HG03575 (cell line): Measurements from ENCODE around the gene LIMCH1.

ENCODE experiments used
- ATAC-seq: cut with Tn5 transposase; IDR thresholded peaks from one replicate; pipeline ENCODE4 v1.9.1; 2021; ENCODE audit not compliant: unreplicated experiment, insufficient number of reproducible peaks, low FRiP score; ENCODE audit errors: extremely low read depth

LIMCH1 gene

GRCh38 chr4:41550308-41550707 lies 12.4 kb downstream of the LIMCH1 start:
- no peak for ATAC-seq

- ATAC-seq: no peak
These were observed 13.6 kb downstream of the LIMCH1 start for GRCh38 chr4:41551536-41551935.

DNA sequence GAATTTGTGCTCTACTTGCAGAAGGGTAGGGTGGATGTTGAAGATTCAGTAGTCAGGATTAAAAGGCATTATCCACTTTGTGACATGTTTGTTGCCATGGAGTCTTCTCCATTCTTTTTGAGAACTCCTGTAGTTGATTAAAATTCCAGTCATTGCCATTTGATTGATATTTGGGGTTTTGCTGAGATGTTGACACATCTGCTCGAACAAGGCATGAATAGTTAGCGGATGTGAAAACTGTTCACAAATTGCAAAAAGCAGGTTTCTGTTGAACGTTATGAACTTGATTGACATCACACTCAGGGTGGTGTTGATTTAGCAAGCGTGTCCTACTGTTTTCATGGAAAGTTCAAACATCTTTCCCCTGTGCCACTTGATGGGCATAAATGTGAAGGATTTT lies 16.9 kb downstream of the LIMCH1 start:
- ATAC-seq: no peak

- no peak for ATAC-seq
These were observed 18.6 kb downstream of the LIMCH1 start for GRCh38 chr4:41556526-41556925.

- ATAC-seq: no peak
These were observed 22.1 kb downstream of the LIMCH1 start for GRCh38 chr4:41559940-41560516.

- no peak for ATAC-seq
These were observed 23.3 kb downstream of the LIMCH1 start for GRCh38 chr4:41561244-41561643.

GRCh38 chr4:41567186-41567585 lies 29.2 kb downstream of the LIMCH1 start:
- ATAC-seq: no peak

GRCh38 chr4:41568363-41568762 lies 30.4 kb downstream of the LIMCH1 start:
- ATAC-seq: no peak

DNA sequence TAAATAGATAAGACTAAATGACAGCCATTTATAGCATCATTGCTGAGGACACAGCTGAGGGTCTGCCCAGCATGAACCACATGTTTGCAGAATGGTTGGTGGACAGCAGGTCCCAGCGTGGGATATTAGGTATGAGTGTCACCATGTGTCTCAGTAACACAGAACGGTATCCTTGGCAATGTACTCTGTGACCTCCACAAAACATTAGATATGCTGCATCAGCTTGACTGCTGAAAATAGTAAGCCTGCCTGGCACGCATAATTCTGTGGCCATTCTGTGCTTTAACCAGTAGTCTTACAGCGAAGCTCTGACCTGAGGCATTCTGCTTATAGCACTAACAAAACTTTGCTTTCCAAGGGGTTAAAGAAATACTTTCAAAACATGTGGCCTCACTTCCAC lies 32.0 kb downstream of the LIMCH1 start:
- ATAC-seq: no peak

DNA sequence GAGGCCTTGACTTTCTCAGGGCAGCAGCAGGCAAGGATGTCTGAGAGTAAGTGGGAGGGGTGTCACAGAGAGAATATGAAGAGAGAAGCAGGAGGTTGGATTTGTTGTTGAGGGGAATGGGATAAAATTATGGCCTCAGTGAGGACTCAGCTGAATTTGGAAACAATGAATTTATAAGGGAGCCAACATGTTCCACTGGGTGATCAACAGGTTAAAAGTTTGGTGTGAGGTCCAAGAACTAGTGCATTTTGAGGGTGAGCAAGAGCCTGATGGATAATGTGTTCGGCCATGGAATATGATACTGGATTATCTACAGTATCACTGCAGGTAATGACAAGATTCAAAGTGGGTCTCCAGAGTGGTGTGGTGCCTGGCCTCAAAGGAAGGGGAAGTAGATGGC lies 33.5 kb downstream of the LIMCH1 start:
- no peak for ATAC-seq

GRCh38 chr4:41572516-41572915 lies 34.6 kb downstream of the LIMCH1 start:
- ATAC-seq: no peak

GRCh38 chr4:41572956-41573355 lies 35.0 kb downstream of the LIMCH1 start:
- no peak for ATAC-seq

- no peak for ATAC-seq
These were observed 35.6 kb downstream of the LIMCH1 start for GRCh38 chr4:41573502-41574001.

- no peak for ATAC-seq
These were observed 37.2 kb downstream of the LIMCH1 start for GRCh38 chr4:41575207-41575606.

GRCh38 chr4:41575665-41576064 lies 37.7 kb downstream of the LIMCH1 start:
- no peak for ATAC-seq

GRCh38 chr4:41579043-41579442 lies 41.1 kb downstream of the LIMCH1 start:
- no peak for ATAC-seq

DNA sequence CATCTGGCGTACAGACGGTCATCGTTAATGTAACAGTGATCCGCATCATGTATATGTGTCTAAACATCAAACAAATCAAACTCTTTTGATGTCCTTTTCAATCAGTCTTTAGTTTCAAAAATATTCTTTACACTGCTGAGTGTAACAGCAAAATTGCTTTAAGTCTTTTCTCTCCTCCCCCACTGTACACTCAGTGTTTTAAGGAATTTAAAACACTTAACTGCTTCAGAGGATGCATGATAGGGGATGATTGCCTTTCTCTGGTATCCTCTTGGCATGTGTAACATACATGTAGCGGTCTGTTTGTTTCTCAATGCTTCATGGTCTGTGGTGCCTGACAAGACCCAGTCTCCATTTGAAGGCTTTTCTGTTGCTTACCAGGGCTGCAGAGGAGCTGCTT lies 41.6 kb downstream of the LIMCH1 start:
- no peak for ATAC-seq

DNA sequence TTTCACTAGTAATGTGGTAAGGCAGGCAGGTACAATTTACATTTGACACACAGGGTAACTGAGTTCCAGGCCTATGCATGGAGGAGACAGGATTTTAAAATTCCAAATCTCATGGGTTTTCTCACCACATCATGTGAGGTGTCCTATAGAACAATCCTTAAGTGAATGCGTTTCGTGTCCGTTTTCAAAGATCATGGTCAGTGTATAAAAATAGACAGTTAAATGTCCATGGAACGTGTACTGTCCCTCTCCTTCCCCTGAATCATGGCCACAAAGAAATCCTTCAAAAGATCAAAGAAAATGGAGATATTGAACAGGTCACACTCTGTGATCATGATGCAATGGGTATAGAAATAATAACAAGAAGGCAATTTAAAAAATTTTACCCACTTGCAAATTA lies 42.0 kb downstream of the LIMCH1 start:
- ATAC-seq: no peak

DNA sequence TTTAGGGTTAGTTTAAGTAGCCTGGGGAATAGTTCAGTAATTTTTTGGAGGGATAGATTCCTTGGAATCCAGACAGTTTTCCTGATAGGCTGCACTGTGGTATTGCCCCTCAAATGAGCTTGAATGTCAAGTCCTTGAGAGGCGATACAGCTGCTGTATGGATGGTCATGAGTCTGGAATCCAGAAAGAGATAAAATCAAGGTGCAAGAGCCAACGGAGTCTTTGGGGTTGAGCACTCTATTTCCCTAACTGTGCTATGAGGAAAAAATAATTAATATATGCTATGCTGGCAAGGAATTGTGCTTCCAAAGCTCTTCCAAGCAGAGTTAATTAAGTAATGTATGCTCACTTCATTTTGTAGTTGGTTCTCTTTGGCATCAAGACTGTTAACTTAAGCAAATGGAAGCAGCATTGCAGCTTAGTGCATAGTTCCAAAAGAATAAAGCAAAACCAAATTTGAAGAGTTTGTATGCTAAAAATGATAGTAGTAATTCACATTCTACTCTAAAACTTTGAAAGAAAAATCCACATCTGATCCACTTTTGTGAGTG lies 48.8 kb downstream of the LIMCH1 start:
- no peak for ATAC-seq

GRCh38 chr4:41587286-41587685 lies 49.3 kb downstream of the LIMCH1 start:
- no peak for ATAC-seq

- no peak for ATAC-seq
These were observed 52.6 kb downstream of the LIMCH1 start for GRCh38 chr4:41590591-41590990.
